ENCODE measurements around the gene NHERF2. TPM values are rescaled to one million over a fixed set of nuclear protein-coding genes. Genes with fewer than 3 reads are reported as not detected.

The NHERF2 gene
- total RNA-seq, 2 donors from 2014 or later, result 66.0 to 84.1 TPM

DNA sequence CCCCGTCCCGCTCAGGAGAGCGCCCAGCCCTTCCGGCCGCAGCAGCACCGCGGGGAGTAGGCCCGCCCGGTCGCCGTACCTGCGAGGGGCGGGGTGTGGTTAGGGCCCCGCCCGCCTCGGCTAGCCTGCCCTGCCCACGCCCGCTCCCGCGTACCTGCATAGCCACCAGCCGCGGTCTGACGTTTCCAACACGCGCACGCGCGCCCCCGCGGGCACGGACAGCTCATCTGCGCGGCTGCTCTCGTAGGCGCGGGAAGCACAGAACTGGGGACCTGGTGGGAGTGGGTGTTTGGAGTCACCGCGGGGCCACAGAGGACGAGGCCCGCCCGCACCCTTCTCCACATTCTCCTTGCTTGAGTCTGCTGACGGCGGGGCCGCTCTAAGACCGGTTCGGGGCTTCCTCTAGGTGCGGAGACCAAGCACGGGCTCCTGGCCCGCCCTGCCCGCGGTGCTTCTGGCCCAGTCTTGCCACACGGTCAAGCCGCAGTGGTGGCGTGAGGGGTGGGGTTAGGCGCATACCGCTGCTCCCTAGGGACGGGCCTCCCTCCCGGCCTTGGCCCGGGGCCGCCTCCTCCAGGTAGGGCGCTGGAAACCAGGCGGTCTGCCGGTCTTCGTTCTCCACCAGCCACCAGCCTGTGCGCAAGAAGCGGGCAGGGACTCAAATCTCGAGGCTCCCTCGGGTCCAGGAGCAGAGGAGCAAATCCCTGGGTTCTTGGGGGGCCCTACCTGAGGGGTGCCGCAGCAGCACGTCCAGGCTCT lies 47.3 kb upstream of the NHERF2 start:
- Histone ChIP-seq H3K4me1 (ENCODE audit: control insufficient read depth in 1 of 2, low read depth in 2 of 2) (peaks cover 0 to 7% of the 10 kb centered on the region in 2 donors), H3K27me3 (replicated peaks; ENCODE audit: insufficient read depth) (no peaks in the 10 kb centered on the region), H3K36me3 (peaks cover 42% of the 10 kb centered on the region), H3K4me3 (no peak overlapping the region), H3K9me3 (no peaks in the 10 kb centered on the region), H3K27ac (no peak overlapping the region)
- DNase-seq (ENCODE audit: low spot score), result no peak
- TF ChIP-seq, protein P1, sequence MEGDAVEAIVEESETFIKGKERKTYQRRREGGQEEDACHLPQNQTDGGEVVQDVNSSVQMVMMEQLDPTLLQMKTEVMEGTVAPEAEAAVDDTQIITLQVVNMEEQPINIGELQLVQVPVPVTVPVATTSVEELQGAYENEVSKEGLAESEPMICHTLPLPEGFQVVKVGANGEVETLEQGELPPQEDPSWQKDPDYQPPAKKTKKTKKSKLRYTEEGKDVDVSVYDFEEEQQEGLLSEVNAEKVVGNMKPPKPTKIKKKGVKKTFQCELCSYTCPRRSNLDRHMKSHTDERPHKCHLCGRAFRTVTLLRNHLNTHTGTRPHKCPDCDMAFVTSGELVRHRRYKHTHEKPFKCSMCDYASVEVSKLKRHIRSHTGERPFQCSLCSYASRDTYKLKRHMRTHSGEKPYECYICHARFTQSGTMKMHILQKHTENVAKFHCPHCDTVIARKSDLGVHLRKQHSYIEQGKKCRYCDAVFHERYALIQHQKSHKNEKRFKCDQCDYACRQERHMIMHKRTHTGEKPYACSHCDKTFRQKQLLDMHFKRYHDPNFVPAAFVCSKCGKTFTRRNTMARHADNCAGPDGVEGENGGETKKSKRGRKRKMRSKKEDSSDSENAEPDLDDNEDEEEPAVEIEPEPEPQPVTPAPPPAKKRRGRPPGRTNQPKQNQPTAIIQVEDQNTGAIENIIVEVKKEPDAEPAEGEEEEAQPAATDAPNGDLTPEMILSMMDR (IDR thresholded peaks at IDR 0.05), result no peak
- ATAC-seq (ENCODE audit: insufficient number of reproducible peaks, low FRiP score, low read depth), result no peak

DNA sequence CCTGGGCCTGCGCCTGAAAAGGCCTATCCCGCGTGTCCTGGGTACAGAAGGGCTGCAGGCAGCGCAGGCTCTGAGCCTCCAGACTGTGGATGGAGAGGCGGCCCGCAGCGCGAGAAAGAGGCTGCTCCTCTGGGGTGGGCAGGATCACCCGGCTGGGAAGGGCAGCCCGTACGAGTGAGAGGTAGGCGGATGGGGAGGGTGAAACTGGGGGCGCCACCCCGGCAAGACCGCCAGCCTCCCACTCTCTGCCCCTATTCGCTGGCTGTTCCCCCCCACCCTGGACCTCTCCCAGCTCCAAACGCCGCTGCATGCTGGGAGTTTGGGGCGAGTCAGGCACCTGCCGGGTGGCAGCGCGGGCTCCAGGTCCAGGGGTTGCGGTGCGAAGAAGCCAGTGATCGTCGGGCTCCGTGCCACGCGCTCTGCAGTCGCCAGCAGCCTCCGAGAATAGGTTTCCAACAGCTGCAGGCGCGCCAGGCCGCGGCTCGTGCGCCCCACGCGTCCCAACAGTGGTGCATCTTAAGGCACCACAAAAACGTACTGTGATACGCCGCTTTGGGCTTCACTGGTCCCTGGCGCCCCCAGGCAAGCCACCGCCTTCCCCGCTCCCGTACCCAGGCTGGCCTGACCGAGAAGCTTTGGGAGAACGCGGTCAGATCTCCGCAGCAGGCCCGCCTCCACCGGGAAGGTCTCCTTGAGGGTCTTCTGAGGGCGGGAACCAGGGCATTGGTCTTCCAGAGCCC lies 46.5 kb upstream of the NHERF2 start:
- no peak for DNase-seq (ENCODE audit: low spot score)
- H3K27ac ChIP-seq, result no peak overlapping the region
- TF ChIP-seq, protein P1 (IDR thresholded peaks at IDR 0.05), result no peak
- H3K9me3 ChIP-seq, result no peaks in the 10 kb centered on the region
- no peak overlapping the region for H3K4me3 ChIP-seq
- H3K27me3 ChIP-seq (replicated peaks; ENCODE audit: insufficient read depth), result no peaks in the 10 kb centered on the region
- H3K36me3 ChIP-seq, result peaks cover 34% of the 10 kb centered on the region
- H3K4me1 ChIP-seq (ENCODE audit: control insufficient read depth in 1 of 2, low read depth in 2 of 2), result peaks cover 7 to 14% of the 10 kb centered on the region in 2 donors
- ATAC-seq (ENCODE audit: insufficient number of reproducible peaks, low FRiP score, low read depth), result no peak

DNA sequence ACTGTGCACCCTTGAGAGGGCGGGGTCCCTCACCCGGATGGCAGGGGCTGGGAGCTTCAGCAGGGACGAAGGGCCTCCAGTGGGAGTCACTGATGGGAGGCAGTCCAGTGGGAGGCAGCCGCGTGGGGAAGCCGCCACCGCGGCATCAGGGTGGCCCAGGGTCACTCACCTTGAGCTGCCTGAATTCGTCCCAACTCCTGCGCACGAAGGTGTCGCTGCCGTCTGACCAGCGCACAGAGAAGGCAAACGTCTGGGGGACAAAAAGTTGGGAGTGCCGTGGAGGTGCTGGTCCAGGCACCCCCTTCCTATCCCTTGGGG lies 46.0 kb upstream of the NHERF2 start:
- DNase-seq (ENCODE audit: low spot score), result no peak
- H3K4me3 ChIP-seq, result no peak overlapping the region
- no peaks in the 10 kb centered on the region for H3K9me3 ChIP-seq
- no peak for ATAC-seq (ENCODE audit: insufficient number of reproducible peaks, low FRiP score, low read depth)
- no peaks in the 10 kb centered on the region for H3K27me3 ChIP-seq (replicated peaks; ENCODE audit: insufficient read depth)
- H3K36me3 ChIP-seq, result peaks cover 29% of the 10 kb centered on the region
- TF ChIP-seq, protein P1 (IDR thresholded peaks at IDR 0.05), result no peak
- H3K4me1 ChIP-seq (ENCODE audit: control insufficient read depth in 1 of 2, low read depth in 2 of 2), result peaks cover 7 to 18% of the 10 kb centered on the region in 2 donors
- no peak overlapping the region for H3K27ac ChIP-seq

DNA sequence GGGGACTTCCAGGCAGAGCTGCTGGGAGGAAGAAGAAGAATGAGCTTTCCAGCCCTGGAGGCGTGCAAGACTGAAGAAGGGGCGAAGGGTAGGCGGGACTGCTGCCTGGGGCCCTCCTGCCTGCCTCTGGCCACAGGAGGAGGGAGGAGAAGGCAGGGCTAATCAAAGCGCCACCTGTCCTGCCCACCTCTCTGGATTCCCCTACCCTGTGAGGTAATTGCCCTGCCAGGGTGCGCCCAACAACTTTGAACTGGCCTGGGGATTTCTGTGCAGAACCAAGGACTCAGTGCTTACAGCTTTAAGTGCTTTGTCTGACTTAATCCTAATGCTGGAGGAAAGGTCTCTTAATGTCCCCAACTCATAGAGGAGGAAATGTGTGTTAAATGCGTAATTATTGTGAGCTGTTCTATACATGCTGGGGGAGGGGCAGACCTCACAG lies 45.3 kb upstream of the NHERF2 start, which contains the start of gene NOXO1:
TSS of gene NOXO1 (minus strand) at position 72 of the 439 bp plus-strand sequence. CDS start 290 bp downstream, outside the sequence.
- Histone ChIP-seq H3K4me3 (no peak within 1 kb of the TSS), H3K36me3 (peaks cover 29% of the 10 kb centered on the region), H3K4me1 (ENCODE audit: control insufficient read depth in 1 of 2, low read depth in 2 of 2) (peaks cover 7 to 18% of the 10 kb centered on the region in 2 donors), H3K27me3 (replicated peaks; ENCODE audit: insufficient read depth) (no peaks in the 10 kb centered on the region), H3K9me3 (no peaks in the 10 kb centered on the region), H3K27ac (no peak within 1 kb of the TSS)
- TF ChIP-seq, protein P1 (IDR thresholded peaks at IDR 0.05), result no peak
- DNase-seq (ENCODE audit: low spot score), result no peak
- no peak for ATAC-seq (ENCODE audit: insufficient number of reproducible peaks, low FRiP score, low read depth)

DNA sequence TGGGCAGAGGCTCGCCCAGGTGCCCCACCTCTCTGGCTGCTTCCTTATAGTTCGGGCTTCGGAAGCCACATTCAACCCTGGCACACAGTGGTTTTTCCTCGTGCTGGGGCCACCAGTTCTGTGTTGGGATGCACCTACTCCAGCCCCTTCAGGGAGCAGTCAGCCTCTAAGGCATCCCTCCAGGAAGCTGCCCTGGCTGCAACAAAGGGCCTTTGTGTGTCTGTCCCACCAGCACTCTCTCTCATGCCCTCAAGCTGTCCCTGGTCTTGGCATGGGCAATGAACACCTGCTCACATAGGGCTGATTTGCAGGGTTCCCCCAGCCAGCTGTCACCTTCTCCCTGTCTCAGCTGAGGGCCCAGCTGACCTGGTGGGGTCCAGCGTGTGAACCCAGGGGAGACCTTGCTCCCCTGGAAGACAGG lies 44.7 kb upstream of the NHERF2 start:
- Histone ChIP-seq H3K9me3 (no peaks in the 10 kb centered on the region), H3K27ac (no peak overlapping the region), H3K36me3 (peaks cover 25% of the 10 kb centered on the region), H3K4me1 (ENCODE audit: control insufficient read depth in 1 of 2, low read depth in 2 of 2) (peaks cover 7 to 18% of the 10 kb centered on the region in 2 donors), H3K27me3 (replicated peaks; ENCODE audit: insufficient read depth) (no peaks in the 10 kb centered on the region), H3K4me3 (no peak overlapping the region)
- TF ChIP-seq, protein P1 (IDR thresholded peaks at IDR 0.05), result no peak
- DNase-seq (ENCODE audit: low spot score) (no peak), ATAC-seq (ENCODE audit: insufficient number of reproducible peaks, low FRiP score, low read depth) (no peak)
